SK-N-SH treated with all-trans-retinoic acid at 6 μM for 48 hours (cell line): Measurements from ENCODE around the gene P2RX4.

Experiments used
- ATAC-seq: fragments of 200-7000 bp; cut with Tn5 transposase; 3 replicates; pipeline ENCODE4 v1.9.1; 2020; ENCODE audit warnings: mild to moderate bottlenecking, moderate library complexity
- ARNTL ChIP-seq: fragments of 450-650 bp; formaldehyde crosslinking; IDR thresholded peaks from 2 replicates; pipeline ENCODE4 v1.5.0; 2020; ENCODE audit warnings: low read depth, mild to moderate bottlenecking, moderate library complexity, borderline replicate concordance
- BACH2 ChIP-seq: fragments of 250-450 bp; sonication (Bioruptor Pico); IDR thresholded peaks from 2 replicates; pipeline ENCODE4 v1.9.0; 2021; ENCODE audit warnings: mild to moderate bottlenecking, borderline replicate concordance
- CREB5 ChIP-seq: fragments of 250-450 bp; sonication (Bioruptor Pico); IDR thresholded peaks from 2 replicates; pipeline ENCODE4 v1.5.1; 2020; ENCODE audit warnings: low read depth, mild to moderate bottlenecking, moderate library complexity
- CSDC2 ChIP-seq: fragments of 250-450 bp; sonication (Bioruptor Pico); IDR thresholded peaks from 2 replicates; pipeline ENCODE4 v1.5.0; 2020; ENCODE audit warnings: mild to moderate bottlenecking, moderate library complexity
- CSRNP3 ChIP-seq: fragments of 250-450 bp; sonication (Bioruptor Pico); IDR thresholded peaks from 2 replicates; pipeline ENCODE4 v1.5.1; 2021; ENCODE audit warnings: mild to moderate bottlenecking, moderate library complexity
- ESRRG ChIP-seq: fragments of 250-450 bp; sonication (Bioruptor Pico); IDR thresholded peaks from 2 replicates; pipeline ENCODE4 v1.6.1; 2021; ENCODE audit warnings: mild to moderate bottlenecking
- GLIS3 ChIP-seq: fragments of 250-450 bp; sonication (Bioruptor Pico); IDR thresholded peaks from 2 replicates; pipeline ENCODE4 v1.5.0; 2020; ENCODE audit warnings: mild to moderate bottlenecking, moderate library complexity
- ISL1 ChIP-seq: fragments of 250-450 bp; sonication (Bioruptor Pico); IDR thresholded peaks from 2 replicates; pipeline ENCODE4 v2.1.2; 2022; ENCODE audit warnings: mild to moderate bottlenecking, moderate library complexity
- OSR1 ChIP-seq: fragments of 250-450 bp; sonication (Bioruptor Pico); IDR thresholded peaks from 2 replicates; pipeline ENCODE4 v1.8.0; 2022; ENCODE audit warnings: moderate library complexity, mild to moderate bottlenecking, inconsistent platforms
- PATZ1 ChIP-seq: fragments of 250-450 bp; sonication (Bioruptor Pico); IDR thresholded peaks from 2 replicates; pipeline ENCODE4 v1.8.0; 2020; ENCODE audit warnings: mild to moderate bottlenecking, moderate library complexity, borderline replicate concordance
- PPARA ChIP-seq: fragments of 250-450 bp; sonication (Bioruptor Pico); IDR thresholded peaks from 2 replicates; pipeline ENCODE4 v1.5.0; 2020; ENCODE audit warnings: mild to moderate bottlenecking, borderline replicate concordance
- RARB ChIP-seq: fragments of 250-450 bp; sonication (Bioruptor Pico); IDR thresholded peaks from 2 replicates; pipeline ENCODE4 v1.8.0; 2021; ENCODE audit warnings: mild to moderate bottlenecking, moderate library complexity
- SNAI2 ChIP-seq: fragments of 250-450 bp; sonication (Bioruptor Pico); IDR thresholded peaks from 2 replicates; pipeline ENCODE4 v1.5.0; 2020; ENCODE audit warnings: mild to moderate bottlenecking, moderate library complexity
- TCF4 ChIP-seq: fragments of 250-450 bp; sonication (Bioruptor Pico); IDR thresholded peaks from 2 replicates; pipeline ENCODE4 v1.8.0; 2021; ENCODE audit warnings: mild to moderate bottlenecking, moderate library complexity, borderline replicate concordance
- TOX ChIP-seq: fragments of 250-450 bp; sonication (Bioruptor Pico); IDR thresholded peaks from 2 replicates; pipeline ENCODE4 v1.8.0; 2021; ENCODE audit warnings: mild to moderate bottlenecking, moderate library complexity, borderline replicate concordance
- TSHZ2 ChIP-seq: fragments of 250-450 bp; sonication (Bioruptor Pico); IDR thresholded peaks from 2 replicates; pipeline ENCODE4 v1.5.0; 2020; ENCODE audit warnings: mild to moderate bottlenecking, moderate library complexity
- ZC3H10 ChIP-seq: fragments of 250-450 bp; sonication (Bioruptor Pico); IDR thresholded peaks from 2 replicates; pipeline ENCODE4 v1.5.1; 2021; ENCODE audit warnings: mild to moderate bottlenecking, moderate library complexity
- ZFP3 ChIP-seq: fragments of 250-450 bp; sonication (Bioruptor Pico); IDR thresholded peaks from 2 replicates; pipeline ENCODE4 v1.5.0; 2020; ENCODE audit warnings: mild to moderate bottlenecking, moderate library complexity
- ZFP30 ChIP-seq: fragments of 450-650 bp; formaldehyde crosslinking; IDR thresholded peaks from 2 replicates; pipeline ENCODE4 v1.5.0; 2022; ENCODE audit warnings: mild to moderate bottlenecking, moderate library complexity
- ZNF565 ChIP-seq: fragments of 450-650 bp; formaldehyde crosslinking; conservative IDR thresholded peaks from 2 replicates; pipeline ENCODE4 v1.5.0; 2020; ENCODE audit warnings: low read depth, mild to moderate bottlenecking, moderate library complexity
- ZNF70 ChIP-seq: fragments of 450-650 bp; formaldehyde crosslinking; IDR thresholded peaks from 2 replicates; pipeline ENCODE4 v1.5.0; 2020; ENCODE audit warnings: mild to moderate bottlenecking, moderate library complexity
- ZNF8 ChIP-seq: fragments of 450-650 bp; formaldehyde crosslinking; IDR thresholded peaks from 2 replicates; pipeline ENCODE4 v1.5.0; 2020; ENCODE audit warnings: mild to moderate bottlenecking, moderate library complexity

The P2RX4 gene

GRCh38 chr12:121186826-121187225, 23.1 kb upstream of the P2RX4 start:
- TF ChIP-seq ZFP3 (CRISPR knock-in tag) (no peak), ARNTL (CRISPR knock-in tag) (no peak), TCF4 (CRISPR knock-in tag) (no peak), PATZ1 (CRISPR knock-in tag) (no peak), CSDC2 (no peak), ISL1 (CRISPR knock-in tag) (no peak), BACH2 (CRISPR knock-in tag) (no peak), GLIS3 (no peak)
- ATAC-seq: no peak

- no peak for TF ChIP-seq ZNF565 (CRISPR knock-in tag)
- no peak for TF ChIP-seq ZFP3 (CRISPR knock-in tag)
- no peak for TF ChIP-seq ZNF70
- no peak for TF ChIP-seq PPARA (CRISPR knock-in tag)
- TF ChIP-seq ZC3H10: no peak
- no peak for TF ChIP-seq ISL1 (CRISPR knock-in tag)
- no peak for ATAC-seq
Measured at GRCh38 chr12:121187501-121187900, 22.4 kb upstream of the P2RX4 start.

- ATAC-seq: no peak
- TF ChIP-seq OSR1 (CRISPR knock-in tag) (no peak), PPARA (CRISPR knock-in tag) (no peak), ZFP30 (CRISPR knock-in tag) (no peak), SNAI2 (no peak), ZNF8 (CRISPR knock-in tag) (no peak), CSDC2 (no peak), ESRRG (CRISPR knock-in tag) (no peak), ZFP3 (CRISPR knock-in tag) (no peak), BACH2 (CRISPR knock-in tag) (no peak)
Measured at GRCh38 chr12:121188227-121188626, 21.7 kb upstream of the P2RX4 start.

GRCh38 chr12:121189131-121189530, 20.8 kb upstream of the P2RX4 start:
- TF ChIP-seq ZNF70 (no peak), ZNF565 (CRISPR knock-in tag) (no peak), OSR1 (CRISPR knock-in tag) (no peak), PPARA (CRISPR knock-in tag) (no peak), ZNF8 (CRISPR knock-in tag) (no peak), ZC3H10 (no peak), CSDC2 (no peak)
- no peak for ATAC-seq

- TF ChIP-seq ZNF8 (CRISPR knock-in tag) (no peak), ZNF565 (CRISPR knock-in tag) (no peak), OSR1 (CRISPR knock-in tag) (no peak), ISL1 (CRISPR knock-in tag) (no peak), PPARA (CRISPR knock-in tag) (no peak), ZNF70 (no peak), ZC3H10 (no peak), TOX (no peak), CREB5 (CRISPR knock-in tag) (no peak), RARB (CRISPR knock-in tag) (no peak), ZFP30 (CRISPR knock-in tag) (no peak)
- ATAC-seq: no peak
Measured at GRCh38 chr12:121189619-121190155, 20.2 kb upstream of the P2RX4 start.

GRCh38 chr12:121190523-121191031, 19.4 kb upstream of the P2RX4 start:
- TF ChIP-seq TSHZ2 (CRISPR knock-in tag) (no peak), RARB (CRISPR knock-in tag) (no peak), CSRNP3 (CRISPR knock-in tag) (no peak), BACH2 (CRISPR knock-in tag) (no peak), ISL1 (CRISPR knock-in tag) (no peak), OSR1 (CRISPR knock-in tag) (no peak), CSDC2 (no peak), ZFP3 (CRISPR knock-in tag) (no peak), GLIS3 (no peak), ZNF565 (CRISPR knock-in tag) (no peak), TOX (no peak), ESRRG (CRISPR knock-in tag) (no peak), ZFP30 (CRISPR knock-in tag) (no peak), PPARA (CRISPR knock-in tag) (no peak)
- ATAC-seq: peak; percentile 84
